Measurements from ENCODE around the gene KISS1. TPM values are rescaled to one million over a fixed set of nuclear protein-coding genes. Genes with fewer than 3 reads are reported as not detected.

KISS1 gene
- total and polyA plus RNA-seq, 2 of the 4 experiments (the other 2 are of a cell fraction), result 11.7 to 27.3 TPM

DNA sequence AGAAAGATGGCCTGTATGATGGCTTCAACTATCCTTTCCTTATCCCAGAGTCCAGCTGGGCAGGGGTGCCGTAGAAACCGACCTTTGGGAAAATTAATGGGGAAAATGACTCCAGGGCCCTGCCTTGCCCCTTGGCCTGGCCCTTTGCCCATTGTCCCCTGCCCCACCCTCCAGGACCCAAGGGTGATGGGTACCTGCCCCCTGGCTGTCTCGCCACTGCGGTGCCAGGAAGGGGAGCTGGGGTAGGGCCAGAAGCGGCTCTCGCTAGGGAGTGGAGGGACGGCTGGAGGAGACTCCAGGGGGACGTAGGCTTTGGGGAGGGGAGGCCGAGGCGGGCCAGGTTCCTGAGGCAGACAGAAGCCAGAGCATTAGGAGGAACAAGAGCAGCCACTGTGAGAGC lies 46.6 kb upstream of the KISS1 start:
- Histone ChIP-seq H4K5ac (ENCODE audit: low read depth, low read length) (no peak overlapping the region), H3K4me2 (ENCODE audit: low read depth, low read length) (no peak overlapping the region), H2AK5ac (ENCODE audit: low read depth, low read length) (no peak overlapping the region), H3K14ac (replicated peaks; ENCODE audit: low read depth, low read length) (no peak overlapping the region), H3K27ac (ENCODE audit: insufficient read depth, low read length) (no peak overlapping the region), H4K8ac (ENCODE audit: low read depth in 2 of 2, low read length in 2 of 2) (no peak overlapping the region), H4K91ac (ENCODE audit: insufficient read depth, low read depth, low read length) (no peak overlapping the region), H3K36me3 (ENCODE audit: control insufficient read depth, insufficient read depth, low read length) (peaks cover 13% of the 10 kb centered on the region), H2BK5ac (ENCODE audit: low read depth, low read length, poor library complexity, severe bottlenecking) (no peak overlapping the region), H2BK120ac (ENCODE audit: low read depth, low read length) (no peak overlapping the region), H3K9ac (ENCODE audit: low read depth, low read length) (no peak overlapping the region), H3K9me1 (ENCODE audit: insufficient read depth, low read length) (no peaks in the 10 kb centered on the region), H3K4me3 (ENCODE audit: insufficient read depth, low read depth, low read length) (no peak overlapping the region), H2AK9ac (replicated peaks; ENCODE audit: low read depth, low read length, poor library complexity) (no peak overlapping the region), H2BK20ac (ENCODE audit: low read depth, low read length) (no peak overlapping the region), H3K4me1 (ENCODE audit: control insufficient read depth, insufficient read depth, low read length) (no peaks in the 10 kb centered on the region), H2AFZ (replicated peaks; ENCODE audit: low read length, poor library complexity) (no peak overlapping the region), H3K18ac (ENCODE audit: low read depth, low read length) (no peak overlapping the region), H3K27me3 (ENCODE audit: control insufficient read depth, insufficient read depth, low read length) (no peaks in the 10 kb centered on the region), H3K4ac (ENCODE audit: low read depth, low read length) (no peak overlapping the region), H3K9me3 (ENCODE audit: control insufficient read depth, insufficient read depth, low read length) (no peaks in the 10 kb centered on the region), H3K23ac (ENCODE audit: low read depth, low read length) (no peak overlapping the region), H2BK15ac (ENCODE audit: low read depth, low read length) (no peak overlapping the region), H4K20me1 (ENCODE audit: insufficient read depth, low read length) (no peaks in the 10 kb centered on the region), H3K56ac (ENCODE audit: extremely low read depth, insufficient read depth, low read length) (no peak overlapping the region), H3K79me1 (ENCODE audit: low read depth in 1 of 2, low read length in 2 of 2) (no peaks in the 10 kb centered on the region)
- no peak for DNase-seq
- ChIA-PET CTCF (no interaction called here), POLR2A (ENCODE audit: unreplicated experiment) (no interaction called here)
- TF ChIP-seq BHLHE40 (IDR thresholded peaks at IDR 0.05; ENCODE audit: low read depth, low read length), result no peak
- TF ChIP-seq CHD1 (IDR thresholded peaks at IDR 0.05; ENCODE audit: low read depth, low read length), result no peak
- ATAC-seq (ENCODE audit: low read depth), result no peak
- dilution Hi-C loops (cut with HindIII; ENCODE audit: low sequenced_read_pairs, unreplicated experiment) (no loop called here), intact Hi-C loops (cut with micrococcal nuclease) (no loop called here), in situ Hi-C loops (cut with MboI; ENCODE audit: low sequenced_read_pairs) (no loop called here)
- BruUV-seq (replicated peaks), result no TSS peak
- 97% methylated on average over 8 of the region's 10 CpGs; no CpG with 5 or more reads in 1 of the 2 experiments for WGBS, 2 experiments (ENCODE audit: extremely low coverage in 2 of 2, insufficient read length in 1 of 2)

Data from IMR-90 (cell line).